ENCODE results near the gene GRK1.

Gene GRK1

DNA sequence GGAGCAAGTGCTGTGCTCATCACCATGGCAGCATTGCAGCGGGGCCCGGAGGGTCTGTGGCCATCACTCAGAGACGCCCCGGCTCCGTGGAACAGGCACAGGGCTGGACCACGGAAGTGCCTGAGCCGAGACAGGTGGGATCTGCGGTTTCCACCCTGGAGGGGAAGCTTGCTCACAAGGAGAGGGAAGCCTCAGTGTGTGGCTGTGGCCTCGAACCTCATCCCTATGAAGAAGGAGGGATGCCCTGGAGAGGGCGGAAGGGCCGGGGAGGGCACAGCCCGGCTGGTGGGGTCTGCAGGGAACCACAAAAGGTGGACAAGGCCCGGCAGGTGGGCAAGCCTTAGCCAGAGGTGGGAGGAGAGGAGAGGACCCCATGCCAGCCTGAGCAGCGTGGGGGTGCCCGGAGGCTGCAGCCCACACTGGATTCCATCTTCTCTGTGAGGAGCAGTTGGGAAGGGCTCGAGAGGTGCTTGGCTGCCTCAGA is 61.6 kb downstream of the GRK1 start:
- H3K4me3 ChIP-seq (ENCODE audit: low read depth, low read length) = no peak overlapping the region

- no peak overlapping the region for H3K4me3 ChIP-seq (ENCODE audit: low read depth, low read length)
These were observed 62.4 kb downstream of the GRK1 start for GRCh38 chr13:113729187-113730019.

- H3K4me3 ChIP-seq (ENCODE audit: low read depth, low read length) = no peak overlapping the region
These were observed 63.3 kb downstream of the GRK1 start for GRCh38 chr13:113730258-113730691.

DNA sequence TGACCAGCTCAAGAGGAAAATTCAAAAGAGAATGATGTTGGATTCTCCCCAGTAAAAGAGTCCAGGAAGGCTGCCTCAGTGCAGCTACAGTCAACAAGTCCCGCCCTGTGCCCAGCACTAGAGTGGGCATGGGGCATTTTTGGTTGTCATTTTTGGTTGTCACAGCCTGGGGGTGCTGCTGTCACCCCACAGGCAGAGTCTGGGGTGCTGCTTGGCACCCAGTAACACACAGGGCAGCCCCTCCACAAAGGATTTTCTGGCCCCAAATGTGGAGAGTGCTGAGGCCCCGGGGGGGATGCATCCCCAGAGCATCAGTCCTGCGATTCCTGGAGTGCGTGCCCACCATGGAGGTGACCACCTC is 63.8 kb downstream of the GRK1 start:
- no peak overlapping the region for H3K4me3 ChIP-seq (ENCODE audit: low read depth, low read length)

- H3K4me3 ChIP-seq (ENCODE audit: low read depth, low read length) = no peak overlapping the region
These were observed 64.5 kb downstream of the GRK1 start for GRCh38 chr13:113731192-113732175.

DNA sequence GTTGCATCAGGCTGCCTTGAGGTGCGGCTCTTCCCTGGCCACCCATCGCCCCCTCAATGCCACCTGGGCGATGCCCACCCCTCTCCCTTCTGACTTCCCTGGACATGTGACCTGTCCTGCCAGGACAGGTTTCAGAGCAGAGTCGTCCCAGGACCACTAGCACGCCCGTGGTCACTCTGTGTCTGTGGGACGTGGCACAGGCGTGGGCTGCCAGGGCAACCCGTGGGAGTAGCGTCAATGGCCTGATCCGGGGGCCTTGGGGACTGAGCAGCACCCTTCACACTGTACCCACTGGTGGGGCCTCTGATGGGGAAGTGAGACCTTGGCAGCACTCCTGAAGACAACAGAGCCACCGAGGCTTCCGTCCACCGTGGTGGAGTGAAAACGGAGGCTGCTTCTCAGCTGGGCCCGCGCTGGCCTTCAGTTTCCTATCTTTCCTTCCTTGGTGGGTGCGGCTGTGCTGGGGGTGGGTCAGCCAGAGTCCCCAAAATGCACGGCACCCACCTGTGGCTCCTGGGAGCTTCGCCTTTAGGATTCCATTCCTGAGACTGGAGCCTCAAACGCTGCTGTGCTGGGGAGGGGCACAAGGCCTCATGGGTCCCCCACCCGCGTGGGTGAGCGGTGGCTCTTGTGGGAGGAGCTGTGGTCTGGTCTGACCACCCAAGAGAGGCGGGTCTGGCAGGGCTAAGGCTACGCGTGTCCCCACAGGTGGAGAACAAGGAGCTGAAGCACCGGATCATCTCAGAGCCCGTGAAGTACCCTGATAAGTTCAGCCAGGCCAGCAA is 65.3 kb downstream of the GRK1 start:
- H3K4me3 ChIP-seq (ENCODE audit: low read depth, low read length) = no peak overlapping the region

GRCh38 chr13:113732961-113733950 is 66.2 kb downstream of the GRK1 start:
- H3K4me3 ChIP-seq (ENCODE audit: low read depth, low read length) = no peak overlapping the region

DNA sequence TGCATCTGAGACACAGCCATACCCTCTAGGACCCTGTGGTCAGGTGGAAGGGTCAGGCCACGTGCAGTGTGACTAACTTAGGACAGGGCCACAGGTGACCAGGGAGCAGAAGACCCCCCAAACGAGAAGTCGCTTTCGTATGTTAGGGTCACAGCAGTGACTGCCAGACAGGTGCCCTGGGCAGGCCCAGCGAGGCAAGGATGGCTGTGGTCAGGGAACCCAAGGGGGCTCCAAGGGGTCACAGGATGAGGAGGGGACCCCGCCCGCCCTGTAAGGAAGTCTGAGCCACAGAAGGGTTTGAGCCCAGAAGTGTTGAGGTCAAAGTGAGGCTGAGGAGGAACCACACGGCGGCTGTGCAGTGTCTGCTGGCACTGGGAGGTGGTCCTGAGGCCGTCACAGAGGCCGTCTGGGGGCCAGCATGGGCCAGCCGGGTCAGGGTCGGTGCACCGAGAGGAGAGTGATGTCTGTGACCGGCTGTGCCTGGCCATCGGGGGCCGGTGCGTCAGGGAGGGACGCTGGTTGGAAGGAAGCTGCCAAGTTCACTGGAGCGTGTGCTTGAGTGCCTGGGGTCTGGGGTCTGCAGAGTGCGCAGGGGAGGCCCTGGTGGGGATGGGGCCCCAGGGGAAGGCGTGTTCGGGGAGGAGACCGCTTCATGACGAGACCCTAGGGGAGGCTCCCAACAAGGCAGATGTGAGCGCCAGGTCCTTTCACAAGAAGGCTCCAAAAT is 67.2 kb downstream of the GRK1 start:
- H3K4me3 ChIP-seq (ENCODE audit: low read depth, low read length) = no peak overlapping the region

DNA sequence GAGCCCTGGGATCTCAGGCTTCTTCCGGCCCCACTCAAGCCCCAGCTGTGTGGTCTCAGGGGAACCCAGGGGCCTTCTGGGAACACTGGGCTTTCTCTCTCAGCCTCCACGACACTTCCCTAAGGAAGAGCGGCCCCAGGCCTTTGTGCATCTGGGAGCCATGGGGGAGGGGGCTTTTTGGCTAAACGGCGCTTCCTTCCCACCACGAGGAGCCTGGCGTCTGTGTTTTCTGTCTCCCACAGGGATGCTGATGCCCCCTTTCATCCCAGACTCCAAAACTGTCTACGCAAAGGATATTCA is 67.8 kb downstream of the GRK1 start:
- H3K4me3 ChIP-seq (ENCODE audit: low read depth, low read length) = no peak overlapping the region

GRCh38 chr13:113735194-113735593 is 68.2 kb downstream of the GRK1 start:
- no peak overlapping the region for H3K4me3 ChIP-seq (ENCODE audit: low read depth, low read length)

GRCh38 chr13:113735750-113736149 is 68.7 kb downstream of the GRK1 start:
- H3K4me3 ChIP-seq (ENCODE audit: low read depth, low read length) = no peak overlapping the region

- no peak overlapping the region for H3K4me3 ChIP-seq (ENCODE audit: low read depth, low read length)
These were observed 69.3 kb downstream of the GRK1 start for GRCh38 chr13:113736258-113736731.

- H3K4me3 ChIP-seq (ENCODE audit: low read depth, low read length) = no peak overlapping the region
These were observed 70.8 kb downstream of the GRK1 start for GRCh38 chr13:113737803-113738202.

DNA sequence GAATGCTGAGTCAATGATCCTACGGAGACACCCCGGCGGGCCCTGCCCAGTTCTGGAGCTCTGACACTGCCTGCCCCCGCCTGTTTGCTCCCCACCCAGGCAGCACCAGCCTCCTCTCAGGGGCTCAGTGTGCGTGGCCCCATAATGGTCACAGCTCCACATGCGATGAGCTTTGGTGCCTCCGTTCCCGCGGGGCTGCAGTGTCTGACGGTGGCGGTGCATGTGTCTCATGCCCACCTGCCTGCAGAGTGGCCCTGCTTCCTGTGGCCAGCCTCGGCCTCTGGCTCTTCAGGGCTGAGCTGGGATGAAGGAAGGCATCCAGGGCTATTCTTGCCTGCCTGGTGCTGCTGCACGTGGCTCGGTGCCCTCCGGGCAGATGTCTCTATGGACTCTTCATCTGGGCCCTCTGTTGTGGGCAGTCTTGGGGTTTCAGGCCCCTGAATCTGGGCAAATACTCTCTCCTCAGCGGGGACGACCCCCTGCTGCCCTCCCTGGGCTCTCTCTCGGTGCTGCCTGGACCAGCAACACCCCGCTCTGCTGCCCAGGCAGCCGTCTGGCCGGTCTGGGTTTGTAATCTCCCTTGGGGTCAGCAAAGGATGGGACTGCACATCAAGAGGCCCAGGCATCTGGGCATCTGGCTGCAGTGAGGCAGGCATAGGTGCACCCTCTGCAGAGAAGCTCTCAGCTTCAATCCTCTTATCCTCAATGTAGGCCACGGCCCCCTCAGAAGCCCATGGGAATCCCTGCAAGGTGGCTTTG is 72.7 kb downstream of the GRK1 start:
- H3K4me3 ChIP-seq (ENCODE audit: low read depth, low read length) = no peak overlapping the region

DNA sequence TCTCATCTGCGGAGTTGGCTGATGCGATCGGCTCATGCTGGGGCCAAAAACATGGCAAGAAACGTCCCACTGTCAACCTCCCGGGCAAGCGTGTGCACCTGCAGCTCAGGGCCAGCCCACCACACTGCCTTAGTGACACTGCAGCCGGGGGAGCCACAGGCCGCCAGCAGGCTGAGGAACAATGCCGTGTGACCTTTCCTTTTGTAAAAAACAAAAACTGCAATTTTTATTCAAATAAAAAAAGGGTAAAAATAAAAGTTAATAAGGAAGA is 73.2 kb downstream of the GRK1 start:
- H3K4me3 ChIP-seq (ENCODE audit: low read depth, low read length) = no peak overlapping the region

- H3K4me3 ChIP-seq (ENCODE audit: low read depth, low read length) = no peak overlapping the region
These were observed 73.6 kb downstream of the GRK1 start for GRCh38 chr13:113740661-113741060.

GRCh38 chr13:113741191-113741668 is 74.2 kb downstream of the GRK1 start:
- H3K4me3 ChIP-seq (ENCODE audit: low read depth, low read length) = no peak overlapping the region

DNA sequence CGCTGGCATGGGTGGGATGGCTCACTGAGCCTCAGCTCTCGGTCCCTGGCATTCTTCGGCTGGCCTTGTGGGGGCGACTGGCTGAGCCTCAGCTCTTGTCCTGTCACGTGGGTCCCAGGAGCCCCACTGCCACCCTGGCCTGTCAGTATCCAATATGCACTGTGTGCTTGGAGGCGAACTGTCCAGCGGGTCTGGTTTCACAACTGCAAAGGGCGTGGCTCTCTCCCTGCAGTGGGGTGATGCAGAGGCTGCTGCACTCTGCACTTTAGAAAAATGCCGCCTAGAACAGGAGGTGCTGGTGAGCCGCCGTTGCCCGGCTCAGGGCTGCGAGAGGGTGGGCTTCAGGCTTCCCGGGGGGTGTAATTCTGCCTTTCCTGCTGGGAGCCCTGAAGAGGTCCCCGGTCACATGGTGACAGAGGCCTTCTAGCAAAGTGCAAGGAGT is 75.0 kb downstream of the GRK1 start:
- no peak overlapping the region for H3K4me3 ChIP-seq (ENCODE audit: low read depth, low read length)

All from iPS-11a (cell line).